Heart left ventricle (tissue), 16 donors: Measurements from ENCODE around the gene HDAC4. TPM values are rescaled to one million over a fixed set of nuclear protein-coding genes. Genes with fewer than 3 reads are reported as not detected.

Source experiments
- ATAC-seq, 4 donors: fragments of 200-7000 bp; cut with Tn5 transposase; one replicate each; pipeline ENCODE4 v1.9.1; 2020 to 2022; ENCODE audit warnings: moderate library complexity in 4 of 4, mild to moderate bottlenecking in 3 of 4, moderate number of reproducible peaks in 1 of 4
- DNase-seq, 5 donors: peaks; one replicate each; pipeline ENCODE4 v3.0.0-alpha.2; 2020
- H3K27ac ChIP-seq, 12 donors: fragments of 200-600 bp; sonication (generic) in 4 of 12; one replicate each; pipeline versions ENCODE4 v1.5.0 to v1.8.0; 2016 to 2022; ENCODE audit warnings: mild to moderate bottlenecking in 2 of 12
- H3K27me3 ChIP-seq, 9 donors: fragments of 200-600 bp; sonication (generic) in 2 of 9; one replicate each; pipeline versions ENCODE4 v1.5.1 to v1.8.0; 2016 to 2022; ENCODE audit warnings: mild to moderate bottlenecking in 3 of 9
- H3K36me3 ChIP-seq, 9 donors: fragments of 200-600 bp; sonication (generic) in 2 of 9; one replicate each; pipeline versions ENCODE4 v1.5.0 to v1.8.0; 2018 to 2022; ENCODE audit warnings: mild to moderate bottlenecking in 2 of 9
- H3K4me1 ChIP-seq, 12 donors: fragments of 200-600 bp; sonication (generic) in 4 of 12; one replicate each; pipeline versions ENCODE4 v1.5.0 to v1.8.0; 2016 to 2022; ENCODE audit warnings: mild to moderate bottlenecking in 3 of 12
- H3K4me3 ChIP-seq, 12 donors: fragments of 200-600 bp; sonication (generic) in 4 of 12; one replicate each; pipeline versions ENCODE4 v1.5.0 to v1.8.0; 2017 to 2022; ENCODE audit warnings: mild to moderate bottlenecking in 9 of 12, moderate library complexity in 4 of 12
- H3K9me3 ChIP-seq, 12 donors: fragments of 200-600 bp; sonication (generic) in 4 of 12; one replicate each; pipeline versions ENCODE4 v1.5.0 to v1.8.0; 2016 to 2022; ENCODE audit warnings: mild to moderate bottlenecking in 1 of 12
- POLR2A ChIP-seq, 2 donors: fragments of 450-650 bp; IDR thresholded peaks; one replicate each; pipeline ENCODE4 v1.6.1; 2017; ENCODE audit warnings: antibody characterized with exemption in 2 of 2, mild to moderate bottlenecking in 2 of 2, moderate library complexity in 2 of 2
- WGBS, 4 donors: extraction: QIAGEN DNeasy Blood & Tissue Kit in 2 of 4; methylation state at CpG; one replicate each; pipeline versions ENCODE4 v1.1.5 to v1.1.7; 2013 to 2018; 5-methylcytosine and 5-hydroxymethylcytosine counted together
- intact Hi-C, 10 donors: fragments of 100-400 bp; cut with DNase I; formaldehyde crosslinking; loops; one replicate each; pipeline versions ENCODE4 v1.11.1 to v1.14.2; 2022
- polyA plus RNA-seq, 2 donors: library from polyadenylated mRNA; stranded (reverse); fragments of 200-250 nt; gene quantifications; one replicate each; pipeline ENCODE4 v1.2.3, GENCODE V29; 2013
- total RNA-seq, 9 donors: library from RNA; depleted of rRNA in 2 of 9; stranded (reverse); fragments of >200 nt in 2 of 9; fragmentation: NEBNext Ultra II Directional in 3 of 9; extraction: Animal tissue kit (Norgen Biotek cat#: 25700) in 3 of 9; gene quantifications; one replicate each; pipeline versions ENCODE4 v1.1.0 to v1.2.4, GENCODE V29; 2016 to 2023
- TF ChIP-seq, protein P1 (sequence below), 12 donors: fragments of 200-600 bp; sonication (generic) in 4 of 12; IDR thresholded peaks; one replicate each; pipeline versions ENCODE4 v1.5.0 to v1.8.0; 2018 to 2022; ENCODE audit warnings: antibody characterized with exemption in 12 of 12, mild to moderate bottlenecking in 5 of 12
- donor health status: ischemic (EF 13 %, LVEDD 7.1; RV severe dilation, severe dysfunction).
- donor health status: healthy with polysubstance abuse.
- donor health status: DM: no; HTN: yes; CAD: no.
- donor health status: DM: no; HTN: no; CAD: no.
- donor health status: ischemic (EF 25% LVEDD 6.9; RV normal size, moderate dysfunction).
- donor health status: ischemic (EF 25% LVEDD 5.7; RV mildly dilated, moderate dysfunction).
- donor health status: healthy.
- donor health status: DM: yes; HTN: yes; CAD: no.
- donor health status: ischemic (EF 35%, LVEDD 5.7; RV mildly dilated, moderate dysfunction).
- donor health status: nonischemic (EF 11% LVEDD 7.7; RV severe dilation, severe dysfunction).
- donor health status: DM: yes; HTN: yes; CAD: no.
- donor health status: PGD.
- donor health status: ischemic (EF 29% LVEDD 5.4; RV normal size, mild dysfunction).
- donor health status: nonischemic (EF 23%, LVEDD 6.1; RV moderate dilation, normal function).

The HDAC4 gene
- total and polyA plus RNA-seq, 11 donors: 13.9 to 37.6 (median 27.5) TPM

DNA sequence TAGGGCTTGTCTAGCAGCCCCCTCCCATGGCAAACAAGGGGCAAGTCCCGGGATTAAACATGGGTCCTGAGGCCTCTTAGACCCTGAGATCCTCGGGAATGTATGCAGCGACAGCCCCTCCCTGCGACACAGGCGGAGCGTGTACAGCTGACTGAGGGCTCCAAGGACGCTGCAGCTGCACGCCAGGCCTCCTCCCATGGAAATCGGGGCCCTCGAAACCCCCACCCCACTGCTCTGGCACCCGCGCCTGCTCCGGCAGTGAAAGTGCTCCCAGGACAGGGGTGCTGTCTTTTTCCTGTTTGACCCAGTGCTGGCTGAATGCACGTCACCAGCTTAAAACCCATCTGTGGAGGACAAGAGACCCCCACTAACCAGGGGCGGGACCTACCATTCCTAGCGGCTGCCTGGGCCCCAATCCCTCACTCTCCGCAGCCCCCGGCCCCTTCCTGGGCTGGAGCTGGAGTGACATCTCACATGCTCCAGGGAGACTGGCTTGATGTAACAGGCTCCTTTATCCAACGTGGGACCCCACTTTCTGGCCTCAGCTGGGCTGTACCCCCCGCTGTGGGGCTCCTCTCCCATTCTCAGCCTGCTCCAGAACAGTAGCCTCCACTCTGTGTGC, 305.2 kb downstream of the HDAC4 start:
- intact Hi-C loops: no loop called here
- WGBS, 4 donors: 90 to 96% (median 95%) methylated on average over 14 to 20 of the region's 20 CpGs
- peaks cover 0 to 67% (median 54%) of the 10 kb centered on the region in 9 donors for H3K36me3 ChIP-seq

GRCh38 chr2:239094867-239095266, 306.0 kb downstream of the HDAC4 start:
- no peak overlapping the region for H3K27ac ChIP-seq
- ATAC-seq (no peak), DNase-seq (no peak)
- TF ChIP-seq, protein P1, sequence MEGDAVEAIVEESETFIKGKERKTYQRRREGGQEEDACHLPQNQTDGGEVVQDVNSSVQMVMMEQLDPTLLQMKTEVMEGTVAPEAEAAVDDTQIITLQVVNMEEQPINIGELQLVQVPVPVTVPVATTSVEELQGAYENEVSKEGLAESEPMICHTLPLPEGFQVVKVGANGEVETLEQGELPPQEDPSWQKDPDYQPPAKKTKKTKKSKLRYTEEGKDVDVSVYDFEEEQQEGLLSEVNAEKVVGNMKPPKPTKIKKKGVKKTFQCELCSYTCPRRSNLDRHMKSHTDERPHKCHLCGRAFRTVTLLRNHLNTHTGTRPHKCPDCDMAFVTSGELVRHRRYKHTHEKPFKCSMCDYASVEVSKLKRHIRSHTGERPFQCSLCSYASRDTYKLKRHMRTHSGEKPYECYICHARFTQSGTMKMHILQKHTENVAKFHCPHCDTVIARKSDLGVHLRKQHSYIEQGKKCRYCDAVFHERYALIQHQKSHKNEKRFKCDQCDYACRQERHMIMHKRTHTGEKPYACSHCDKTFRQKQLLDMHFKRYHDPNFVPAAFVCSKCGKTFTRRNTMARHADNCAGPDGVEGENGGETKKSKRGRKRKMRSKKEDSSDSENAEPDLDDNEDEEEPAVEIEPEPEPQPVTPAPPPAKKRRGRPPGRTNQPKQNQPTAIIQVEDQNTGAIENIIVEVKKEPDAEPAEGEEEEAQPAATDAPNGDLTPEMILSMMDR (IDR thresholded peaks at IDR 0.05): no peak
- no peak for TF ChIP-seq POLR2A (IDR thresholded peaks at IDR 0.05)
- H3K27me3 ChIP-seq: no peaks in the 10 kb centered on the region
- no peaks in the 10 kb centered on the region for H3K9me3 ChIP-seq
- 93 to 97% (median 95%) methylated on average over 13 to 17 of the region's 17 CpGs for WGBS, 4 donors
- intact Hi-C loops: no loop called here
- no peaks in the 10 kb centered on the region for H3K4me1 ChIP-seq
- peaks cover 0 to 66% (median 49%) of the 10 kb centered on the region in 9 donors for H3K36me3 ChIP-seq
- H3K4me3 ChIP-seq: no peak overlapping the region

More for the DNA sequence above, 305.2 kb downstream of the HDAC4 start:
- no peak overlapping the region for H3K27ac ChIP-seq
- DNase-seq (no peak), ATAC-seq (no peak)
- no peak overlapping the region for H3K4me3 ChIP-seq
- H3K9me3 ChIP-seq: no peaks in the 10 kb centered on the region
- H3K27me3 ChIP-seq: no peaks in the 10 kb centered on the region
- TF ChIP-seq POLR2A (IDR thresholded peaks at IDR 0.05): no peak
- TF ChIP-seq, protein P1 (IDR thresholded peaks at IDR 0.05): no peak
- no peaks in the 10 kb centered on the region for H3K4me1 ChIP-seq

DNA sequence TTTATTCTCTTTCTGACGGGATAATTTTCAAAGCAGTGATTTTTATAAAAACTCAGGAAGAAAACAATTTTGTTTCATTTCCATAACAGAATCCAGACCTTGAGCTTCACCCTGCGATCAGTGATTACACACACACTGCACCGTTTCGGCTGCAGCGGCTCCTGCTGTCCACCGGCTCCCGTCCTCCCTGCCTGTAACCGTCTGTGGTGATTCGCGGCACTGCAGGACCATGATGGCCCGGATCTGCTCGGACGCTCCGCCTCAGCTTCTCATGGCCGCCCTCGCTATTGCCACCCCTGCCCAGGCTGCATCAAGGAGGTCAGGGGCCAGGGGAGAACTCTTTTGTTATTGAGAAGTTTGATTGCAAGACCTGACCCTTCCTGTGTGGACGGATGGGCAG, 306.9 kb downstream of the HDAC4 start:
- ATAC-seq (no peak), DNase-seq (no peak)
- H3K27ac ChIP-seq: no peak overlapping the region
- H3K36me3 ChIP-seq: peaks cover 0 to 66% (median 44%) of the 10 kb centered on the region in 9 donors
- no peaks in the 10 kb centered on the region for H3K9me3 ChIP-seq
- TF ChIP-seq POLR2A (IDR thresholded peaks at IDR 0.05): no peak
- TF ChIP-seq, protein P1 (IDR thresholded peaks at IDR 0.05): no peak
- no peak overlapping the region for H3K4me3 ChIP-seq
- H3K27me3 ChIP-seq: no peaks in the 10 kb centered on the region
- WGBS, 4 donors: 95 to 98% (median 96%) methylated on average over 17 of the region's 17 CpGs
- H3K4me1 ChIP-seq: no peaks in the 10 kb centered on the region
- intact Hi-C loops: no loop called here

DNA sequence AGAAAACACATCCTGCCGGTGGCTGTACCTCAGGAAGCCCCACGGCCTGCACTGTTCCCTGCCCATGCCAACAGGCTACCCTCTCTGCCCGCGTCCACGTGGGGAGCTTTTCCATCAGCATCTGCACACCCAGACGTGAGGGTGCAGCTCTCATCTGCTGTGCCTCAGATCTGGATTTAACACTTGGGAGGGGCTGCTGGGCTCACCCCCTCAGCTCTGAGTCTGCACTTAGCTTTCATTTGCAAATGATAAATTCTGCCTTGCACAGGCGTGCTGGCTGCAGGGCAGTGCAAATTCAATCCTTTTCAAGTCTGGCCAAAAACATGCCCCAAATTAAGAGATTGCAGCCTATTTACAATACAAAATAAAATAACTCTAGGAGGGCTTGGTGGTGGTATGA, 307.3 kb downstream of the HDAC4 start:
- Histone ChIP-seq H3K4me3 (no peak overlapping the region), H3K9me3 (no peaks in the 10 kb centered on the region), H3K4me1 (no peaks in the 10 kb centered on the region), H3K27me3 (no peaks in the 10 kb centered on the region), H3K36me3 (peaks cover 0 to 65% (median 41%) of the 10 kb centered on the region in 9 donors), H3K27ac (no peak overlapping the region)
- 78 to 93% (median 80%) methylated on average over 4 to 7 of the region's 7 CpGs for WGBS, 4 donors
- ATAC-seq (no peak), DNase-seq (no peak)
- intact Hi-C loops: no loop called here
- TF ChIP-seq, protein P1 (IDR thresholded peaks at IDR 0.05): no peak
- TF ChIP-seq POLR2A (IDR thresholded peaks at IDR 0.05): no peak
